Stomach (tissue), 9 donors: ENCODE data around the gene NRP1. TPM values are rescaled to one million over a fixed set of nuclear protein-coding genes. Genes with fewer than 3 reads are reported as not detected.

ENCODE experiments used
- DNase-seq, 2 donors: peaks; one replicate each; pipeline versions ENCODE4 v3.0.0 to v3.0.0-alpha.2; 2013 to 2019
- H3K27ac ChIP-seq, 5 donors: fragments of 200-600 bp in 4 of 5; sonication (generic) in 4 of 5; one replicate each; pipeline ENCODE4 v1.5.1; 2013 to 2019; ENCODE audit warnings: mild to moderate bottlenecking in 1 of 5, moderate library complexity in 1 of 5
- H3K27me3 ChIP-seq, 3 donors: fragments of 200-600 bp; sonication (generic); one replicate each; pipeline ENCODE4 v1.5.1; 2017 to 2019; ENCODE audit warnings: mixed run types in 1 of 3
- H3K36me3 ChIP-seq, 4 donors: fragments of 200-600 bp; sonication (generic); 1 replicate in 3 of 4; 2 replicates in 1 of 4; pipeline ENCODE4 v1.5.1; 2016 to 2019
- H3K4me1 ChIP-seq, 4 donors: fragments of 200-600 bp; sonication (generic); one replicate each; pipeline ENCODE4 v1.5.1; 2016 to 2019
- H3K4me3 ChIP-seq, 4 donors: fragments of 200-600 bp; sonication (generic) in 3 of 4; one replicate each; pipeline ENCODE4 v1.5.1; 2016 to 2019; ENCODE audit warnings: mild to moderate bottlenecking in 1 of 4
- H3K9me3 ChIP-seq, 4 donors: fragments of 200-600 bp; sonication (generic); one replicate each; pipeline ENCODE4 v1.5.1; 2016 to 2019
- EP300 ChIP-seq: sonication (generic); formaldehyde crosslinking; IDR thresholded peaks from one replicate; pipeline ENCODE4 v1.6.1; 2017; ENCODE audit warnings: antibody characterized with exemption
- POLR2A ChIP-seq, 4 donors: fragments of 450-650 bp; IDR thresholded peaks; one replicate each; pipeline ENCODE4 v1.6.1; 2016; ENCODE audit warnings: antibody characterized with exemption in 4 of 4, control low read depth in 2 of 4, mild to moderate bottlenecking in 1 of 4, moderate library complexity in 1 of 4
- POLR2AphosphoS5 ChIP-seq, 3 donors: sonication (generic); formaldehyde crosslinking; IDR thresholded peaks; one replicate each; pipeline ENCODE4 v1.6.1; 2016; ENCODE audit warnings: antibody characterized with exemption in 3 of 3
- WGBS, 5 donors: extraction: QIAGEN DNeasy Blood & Tissue Kit in 3 of 5; methylation state at CpG; one replicate each; pipeline versions ENCODE4 v1.1.5 to v1.1.7; 2013 to 2018; 5-methylcytosine and 5-hydroxymethylcytosine counted together
- intact Hi-C: fragments of 100-400 bp; cut with DNase I; formaldehyde crosslinking; loops from one replicate; pipeline ENCODE4 v1.15.1; 2023; ENCODE audit warnings: low total_unique reads
- polyA plus RNA-seq, 3 donors: library from polyadenylated mRNA; stranded (reverse); fragments of 200-250 nt; gene quantifications; one replicate each; pipeline ENCODE4 v1.2.3, GENCODE V29; 2013
- total RNA-seq, 5 donors: library from RNA; depleted of rRNA; stranded (reverse); fragments of >200 nt; gene quantifications; one replicate each; pipeline versions ENCODE4 v1.1.0 to v1.2.3, GENCODE V29; 2014 to 2016
- TF ChIP-seq, protein P1 (sequence below), 7 experiments: fragments of 450-650 bp in 4 of 7; fragments of 200-600 bp in 3 of 7; sonication (generic) in 3 of 7; IDR thresholded peaks; one replicate each; pipeline ENCODE4 v1.5.1; 2016 to 2019; ENCODE audit warnings: antibody characterized with exemption in 7 of 7, control low read depth in 2 of 7, mild to moderate bottlenecking in 1 of 7
- donor health status: healthy with polysubstance abuse.
- donor health status: Bipolar disorder and iron deficiency.
- donor health status: healthy.

The NRP1 gene
- total and polyA plus RNA-seq, 8 donors = 4.6 to 94.7 (median 13.0) TPM

DNA sequence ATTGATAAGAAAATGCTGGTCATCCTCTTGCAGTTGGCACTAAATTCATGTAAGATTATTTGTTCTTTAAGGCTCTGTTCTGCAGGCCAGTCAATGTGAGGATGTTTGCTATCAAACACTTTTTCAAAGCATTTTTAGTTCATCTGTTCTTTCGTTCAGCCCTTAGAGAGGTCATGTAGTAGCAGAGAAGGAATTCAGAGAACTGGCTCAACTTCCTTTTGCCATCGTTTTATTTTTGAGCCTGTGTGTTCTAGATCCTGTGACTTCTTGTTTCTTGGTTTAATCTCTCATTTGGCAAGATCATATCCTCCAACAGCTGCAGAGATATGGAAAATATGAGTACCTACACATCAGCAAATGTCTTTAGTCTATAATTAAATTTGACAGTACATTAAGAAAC is 184.3 kb downstream of the NRP1 start:
- TF ChIP-seq, protein P1, sequence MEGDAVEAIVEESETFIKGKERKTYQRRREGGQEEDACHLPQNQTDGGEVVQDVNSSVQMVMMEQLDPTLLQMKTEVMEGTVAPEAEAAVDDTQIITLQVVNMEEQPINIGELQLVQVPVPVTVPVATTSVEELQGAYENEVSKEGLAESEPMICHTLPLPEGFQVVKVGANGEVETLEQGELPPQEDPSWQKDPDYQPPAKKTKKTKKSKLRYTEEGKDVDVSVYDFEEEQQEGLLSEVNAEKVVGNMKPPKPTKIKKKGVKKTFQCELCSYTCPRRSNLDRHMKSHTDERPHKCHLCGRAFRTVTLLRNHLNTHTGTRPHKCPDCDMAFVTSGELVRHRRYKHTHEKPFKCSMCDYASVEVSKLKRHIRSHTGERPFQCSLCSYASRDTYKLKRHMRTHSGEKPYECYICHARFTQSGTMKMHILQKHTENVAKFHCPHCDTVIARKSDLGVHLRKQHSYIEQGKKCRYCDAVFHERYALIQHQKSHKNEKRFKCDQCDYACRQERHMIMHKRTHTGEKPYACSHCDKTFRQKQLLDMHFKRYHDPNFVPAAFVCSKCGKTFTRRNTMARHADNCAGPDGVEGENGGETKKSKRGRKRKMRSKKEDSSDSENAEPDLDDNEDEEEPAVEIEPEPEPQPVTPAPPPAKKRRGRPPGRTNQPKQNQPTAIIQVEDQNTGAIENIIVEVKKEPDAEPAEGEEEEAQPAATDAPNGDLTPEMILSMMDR (IDR thresholded peaks at IDR 0.05) = no peak
- TF ChIP-seq POLR2A (IDR thresholded peaks at IDR 0.05) = no peak
- no peak for TF ChIP-seq EP300
- no peak for TF ChIP-seq POLR2AphosphoS5 (IDR thresholded peaks at IDR 0.05)
- Histone ChIP-seq H3K27me3 (no peaks in the 10 kb centered on the region), H3K4me3 (no peak overlapping the region), H3K36me3 (no peaks in the 10 kb centered on the region), H3K9me3 (no peaks in the 10 kb centered on the region), H3K27ac (no peak overlapping the region), H3K4me1 (peaks cover 0 to 1% (median under 1%) of the 10 kb centered on the region in 4 donors)
- no peak for DNase-seq
- WGBS, 5 donors = 39 to 50% (median 45%) methylated on average over 2 of the region's 2 CpGs
- intact Hi-C loops = no loop called here

DNA sequence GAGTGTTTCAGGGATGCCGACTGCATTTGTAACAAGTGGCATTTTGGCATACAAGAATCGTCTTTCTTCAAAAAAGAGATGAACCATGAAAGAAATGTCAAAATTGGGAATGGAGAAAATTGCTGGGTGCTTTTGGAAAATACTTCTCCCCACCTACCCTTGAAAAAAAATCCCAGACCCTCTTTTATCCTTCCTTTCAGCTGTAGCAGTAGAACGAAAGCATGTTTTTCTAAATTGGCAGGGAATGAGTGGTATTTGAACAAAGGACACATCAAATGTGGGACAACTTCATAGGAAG is 187.5 kb downstream of the NRP1 start:
- no peaks in the 10 kb centered on the region for H3K9me3 ChIP-seq
- no peak for TF ChIP-seq POLR2A (IDR thresholded peaks at IDR 0.05)
- TF ChIP-seq EP300 = no peak
- no peak for TF ChIP-seq POLR2AphosphoS5 (IDR thresholded peaks at IDR 0.05)
- TF ChIP-seq, protein P1 (IDR thresholded peaks at IDR 0.05) = no peak
- H3K27ac ChIP-seq = no peak overlapping the region
- no peaks in the 10 kb centered on the region for H3K36me3 ChIP-seq
- H3K4me3 ChIP-seq = no peak overlapping the region
- no peaks in the 10 kb centered on the region for H3K27me3 ChIP-seq
- H3K4me1 ChIP-seq = peaks cover 0 to 8% (median 0%) of the 10 kb centered on the region in 4 donors
- intact Hi-C loops = no loop called here
- no peak for DNase-seq
- 88 to 98% (median 91%) methylated on average over 3 of the region's 3 CpGs for WGBS, 5 donors

DNA sequence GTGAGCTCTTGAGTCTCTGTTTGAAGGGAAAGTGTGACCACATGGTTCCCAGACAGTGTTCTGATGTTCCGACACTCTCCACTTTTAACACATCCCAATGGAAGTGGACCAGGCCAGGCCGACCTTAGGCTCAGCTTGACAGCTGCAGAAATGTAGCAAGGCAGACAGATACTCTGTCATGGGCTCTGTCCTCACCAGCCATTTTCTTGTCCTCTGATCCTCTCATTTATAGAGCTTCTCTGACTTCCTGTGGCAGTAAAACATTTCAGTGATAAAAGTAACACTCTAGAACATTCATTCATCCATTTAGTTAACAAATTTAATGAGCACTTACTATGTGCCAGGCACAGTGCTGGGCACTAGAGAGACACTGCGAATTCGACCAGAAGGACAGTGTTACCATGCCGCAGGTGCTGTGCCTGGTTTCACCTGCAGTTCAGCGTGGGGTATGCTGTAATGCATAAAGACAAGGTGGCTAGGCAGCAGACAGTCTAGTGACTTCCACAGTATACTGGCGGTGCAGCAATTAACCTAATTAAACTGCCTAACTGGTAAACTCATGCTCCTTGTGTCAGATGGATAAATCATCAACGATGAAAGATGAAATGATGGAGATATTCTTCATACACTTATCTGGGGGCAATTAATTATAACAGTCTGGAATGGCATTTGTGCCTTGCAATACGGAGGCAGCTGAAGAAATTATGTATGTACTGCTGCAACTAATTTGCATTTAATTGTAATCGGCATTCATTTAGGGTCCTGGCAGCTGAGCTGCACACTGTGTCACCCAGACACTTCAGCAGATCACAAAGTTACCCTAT is 188.1 kb downstream of the NRP1 start:
- DNase-seq = no peak
- intact Hi-C loops = no loop called here
- WGBS, 5 donors = 90 to 94% (median 91%) methylated on average over 9 to 10 of the region's 10 CpGs
- no peak overlapping the region for H3K27ac ChIP-seq
- TF ChIP-seq, protein P1 (IDR thresholded peaks at IDR 0.05) = no peak
- TF ChIP-seq POLR2A (IDR thresholded peaks at IDR 0.05) = no peak
- no peak for TF ChIP-seq POLR2AphosphoS5 (IDR thresholded peaks at IDR 0.05)
- no peak for TF ChIP-seq EP300
- H3K9me3 ChIP-seq = no peaks in the 10 kb centered on the region
- H3K4me1 ChIP-seq = peaks cover 0 to 8% (median 0%) of the 10 kb centered on the region in 4 donors
- H3K36me3 ChIP-seq = no peaks in the 10 kb centered on the region
- H3K27me3 ChIP-seq = no peaks in the 10 kb centered on the region
- H3K4me3 ChIP-seq = no peak overlapping the region

DNA sequence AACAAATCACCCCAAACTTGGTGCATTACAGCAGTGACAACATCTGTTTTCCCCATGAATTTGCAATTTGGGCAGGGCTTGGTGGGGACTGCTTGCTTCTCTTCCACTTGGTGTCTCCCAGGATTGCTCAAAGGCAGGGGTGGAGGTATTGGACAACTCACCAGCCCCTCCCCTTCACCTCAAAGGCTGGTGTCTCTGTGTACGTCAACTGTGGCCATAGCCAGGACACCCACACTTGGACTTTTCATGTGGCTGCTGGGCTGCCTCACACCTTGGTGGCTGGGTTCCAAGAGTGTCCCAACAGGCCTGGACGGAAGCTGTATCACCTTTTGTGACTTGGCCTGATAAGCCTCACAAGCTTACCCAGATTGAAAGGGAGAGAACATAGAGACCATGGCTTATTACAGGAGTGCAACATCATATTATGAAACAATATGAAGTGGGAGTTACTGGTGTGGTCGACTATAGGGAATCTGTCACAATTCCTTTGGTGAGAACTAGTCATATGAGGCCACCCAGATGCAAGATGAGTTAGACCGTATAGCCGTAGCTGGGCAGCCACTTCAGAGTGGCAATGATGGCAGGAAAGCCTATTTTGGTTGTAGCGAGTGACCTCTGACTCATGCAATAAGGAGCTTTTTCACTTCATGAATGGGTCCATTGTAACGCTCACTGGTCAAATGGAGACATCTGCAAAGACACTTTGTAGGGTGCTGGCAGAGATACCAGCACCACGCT is 188.8 kb downstream of the NRP1 start:
- intact Hi-C loops = no loop called here
- DNase-seq = peak in 1 of 2 donors; percentile 65
- Histone ChIP-seq H3K36me3 (no peaks in the 10 kb centered on the region), H3K4me1 (peaks cover 0 to 8% (median 0%) of the 10 kb centered on the region in 4 donors), H3K4me3 (no peak overlapping the region), H3K9me3 (no peaks in the 10 kb centered on the region), H3K27me3 (no peaks in the 10 kb centered on the region), H3K27ac (no peak overlapping the region)
- no peak for TF ChIP-seq POLR2A (IDR thresholded peaks at IDR 0.05)
- TF ChIP-seq POLR2AphosphoS5 (IDR thresholded peaks at IDR 0.05) = peak in 2 of 3 donors; percentile 5 to 28
- WGBS, 5 donors = 59 to 82% (median 74%) methylated on average over 7 to 8 of the region's 8 CpGs
